SK-N-MC (cell line): Measurements from ENCODE around the gene GPC1.

Experiments
- EZH2 ChIP-seq: fragments of 200-600 bp; sonication (generic); IDR thresholded peaks from one replicate; pipeline ENCODE4 v1.6.1; 2017; ENCODE audit warnings: antibody characterized with exemption
- POLR2AphosphoS5 ChIP-seq: IDR thresholded peaks from 2 replicates; pipeline ENCODE4 v1.6.1; 2012; ENCODE audit warnings: mild to moderate bottlenecking, low read depth, low read length, borderline replicate concordance

DNA sequence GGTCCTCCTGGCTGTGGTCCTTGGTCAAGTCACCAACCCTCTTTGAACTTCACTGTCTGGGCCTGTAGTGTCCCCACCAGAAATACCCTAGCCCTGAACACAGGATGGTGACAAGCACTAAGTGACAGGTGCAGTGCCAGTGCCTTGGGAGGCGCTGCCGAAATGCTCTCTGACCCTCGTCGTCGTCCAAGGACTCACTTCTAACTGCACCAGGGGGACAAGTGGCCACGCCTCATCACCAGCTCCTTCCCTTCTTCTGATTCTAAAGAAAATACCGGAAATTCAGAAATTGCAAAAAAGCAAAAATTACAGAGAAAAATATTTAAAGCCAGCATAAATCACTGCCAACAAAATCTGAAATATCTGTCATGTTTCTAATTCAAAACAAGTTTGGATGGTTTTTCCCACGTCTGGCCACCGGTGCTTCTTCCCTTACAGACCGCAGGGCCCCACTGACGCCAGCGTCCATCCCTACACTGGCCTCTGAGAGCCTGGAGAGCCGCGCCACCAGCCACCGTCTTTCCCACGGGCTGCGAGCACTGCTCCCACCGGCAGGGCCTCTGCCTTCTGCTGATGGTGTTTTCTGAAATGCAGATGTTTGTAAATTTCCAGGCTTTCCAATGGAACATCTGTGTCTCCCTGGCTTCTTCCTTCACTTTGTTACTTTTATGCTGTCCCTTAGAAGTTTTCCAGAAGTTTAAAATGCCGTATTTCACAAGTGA, 37.4 kb upstream of the GPC1 start:
- TF ChIP-seq EZH2, result no peak
- TF ChIP-seq POLR2AphosphoS5, result no peak
